Adipose tissue (tissue), 3 donors: ENCODE measurements around the gene PPP1CA. TPM values are rescaled to one million over a fixed set of nuclear protein-coding genes. Genes with fewer than 3 reads are reported as not detected.
A peak's percentile ranks its signal among the peaks of the same experiment; 100 is the strongest.

Experiments
- H3K27ac ChIP-seq: one replicate; pipeline ENCODE4 v1.5.1; 2013; ENCODE audit warnings: low read depth, low read length
- WGBS, 3 donors: extraction: QIAGEN DNeasy Blood & Tissue Kit; methylation state at CpG; one replicate each; pipeline ENCODE4 v1.1.7; 2013; 5-methylcytosine and 5-hydroxymethylcytosine counted together
- polyA plus RNA-seq, 3 donors: library from polyadenylated mRNA; stranded (reverse); fragments of 200-250 nt; gene quantifications; one replicate each; pipeline ENCODE4 v1.2.3, GENCODE V29; 2013
- donor health status: healthy with polysubstance abuse.
- donor health status: Bipolar disorder and iron deficiency.
- donor health status: healthy.

Gene PPP1CA
- polyA plus RNA-seq, 3 donors = 82.3 to 97.8 (median 93.6) TPM

DNA sequence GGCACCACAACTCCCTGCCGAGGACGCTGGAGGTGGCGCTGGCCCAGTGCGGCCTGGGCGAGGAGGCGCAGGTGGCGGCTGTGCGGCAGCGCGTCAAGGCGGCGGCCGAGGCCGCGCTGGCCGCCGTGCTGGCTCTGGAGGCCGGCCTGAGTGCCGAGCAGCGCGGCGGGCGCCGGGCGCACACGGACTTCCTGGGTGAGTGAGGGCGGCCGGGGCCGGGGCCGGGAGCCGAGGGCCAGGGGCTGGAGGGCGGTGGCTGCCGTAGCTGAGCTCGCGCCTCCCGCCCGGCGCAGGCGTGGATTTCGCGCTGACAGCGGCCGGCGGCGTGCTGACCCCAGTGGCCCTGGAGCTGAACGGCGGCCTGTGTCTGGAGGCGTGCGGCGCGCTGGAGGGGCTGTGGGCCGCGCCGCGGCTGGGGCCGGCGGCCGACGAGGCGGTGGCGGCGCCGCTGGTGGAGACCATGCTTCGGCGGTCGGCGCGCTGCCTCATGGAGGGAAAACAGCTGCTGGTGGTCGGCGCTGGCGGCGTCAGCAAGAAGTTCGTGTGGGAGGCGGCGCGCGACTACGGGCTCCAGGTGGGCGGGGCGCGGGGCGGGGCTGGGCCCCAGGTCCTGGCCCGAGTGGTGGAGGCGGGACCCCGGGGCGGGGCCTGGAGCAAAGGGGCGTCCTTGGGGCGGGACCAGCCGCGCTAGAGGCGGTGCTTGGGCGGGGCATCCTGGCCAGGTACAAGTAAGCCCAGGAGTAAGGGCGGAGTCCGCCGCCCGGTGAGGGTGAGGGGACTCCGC, 19.2 kb upstream of the PPP1CA start:
- H3K27ac ChIP-seq = peak overlapping the region; percentile 26
- WGBS, 3 donors = 1% methylated on average over 63 to 97 of the region's 97 CpGs

DNA sequence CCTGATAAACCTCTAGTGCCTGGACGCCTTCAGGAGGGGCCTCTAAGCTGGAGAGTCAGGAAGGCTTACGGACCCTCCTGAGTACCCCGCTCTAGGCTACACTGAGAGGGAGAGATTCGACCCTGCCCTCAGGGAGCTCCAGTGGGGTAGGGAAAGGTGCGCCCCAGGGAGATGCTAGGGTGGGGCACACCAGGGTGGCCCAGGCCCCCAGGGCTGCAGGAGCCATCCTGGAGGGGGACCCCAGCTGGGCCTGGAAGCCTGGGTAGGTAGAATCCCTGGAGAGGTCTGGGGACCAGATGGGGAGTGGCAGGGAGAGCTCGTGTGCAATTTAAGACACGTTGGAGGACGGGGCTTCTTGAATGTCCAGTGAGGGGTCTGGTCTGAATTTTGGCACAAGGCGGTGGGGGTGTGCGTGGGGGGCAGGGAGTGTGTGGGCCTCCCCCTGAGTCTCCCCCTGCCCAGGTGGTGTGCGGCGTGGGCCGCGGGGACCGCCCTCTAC, 18.5 kb upstream of the PPP1CA start:
- 33 to 39% (median 39%) methylated on average over 14 to 15 of the region's 15 CpGs for WGBS, 3 donors
- peak overlapping the region; percentile 26 for H3K27ac ChIP-seq

DNA sequence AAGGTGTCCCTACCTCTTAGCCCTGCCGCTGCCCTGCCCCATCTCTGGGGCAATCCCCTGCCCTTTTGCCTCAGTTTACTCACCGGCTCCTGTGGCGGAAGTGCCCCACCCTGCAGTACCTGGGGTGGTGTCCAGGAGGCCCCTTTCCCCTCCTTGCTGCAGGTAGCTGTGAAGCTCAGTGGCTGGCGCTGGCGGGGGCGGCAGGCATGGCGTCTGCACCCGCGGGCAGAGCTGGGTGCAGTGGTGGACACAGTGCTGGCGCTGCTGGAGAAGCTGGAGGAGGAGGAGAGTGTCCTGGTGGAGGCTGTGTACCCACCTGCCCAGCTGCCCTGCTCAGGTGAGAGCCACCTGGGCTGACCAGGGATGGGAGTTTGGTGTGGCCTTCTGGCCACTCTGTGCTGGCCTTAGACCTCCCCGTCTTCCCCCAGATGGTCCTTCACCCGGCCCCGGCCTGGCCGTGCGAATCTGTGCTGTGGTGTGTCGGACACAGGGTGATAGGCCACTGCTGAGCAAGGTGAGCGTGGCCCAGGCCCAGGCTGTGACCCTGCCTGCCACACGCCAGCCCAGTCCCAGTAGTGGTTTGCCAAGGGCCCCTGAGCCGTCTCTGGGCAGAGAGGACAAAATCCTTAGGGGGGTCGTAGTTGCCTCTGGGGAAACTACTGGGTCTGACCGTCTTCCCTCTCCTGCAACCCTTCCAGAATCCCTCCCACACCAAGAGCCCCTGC, 17.8 kb upstream of the PPP1CA start:
- 87 to 90% (median 88%) methylated on average over 21 of the region's 21 CpGs for WGBS, 3 donors
- no peak overlapping the region for H3K27ac ChIP-seq

DNA sequence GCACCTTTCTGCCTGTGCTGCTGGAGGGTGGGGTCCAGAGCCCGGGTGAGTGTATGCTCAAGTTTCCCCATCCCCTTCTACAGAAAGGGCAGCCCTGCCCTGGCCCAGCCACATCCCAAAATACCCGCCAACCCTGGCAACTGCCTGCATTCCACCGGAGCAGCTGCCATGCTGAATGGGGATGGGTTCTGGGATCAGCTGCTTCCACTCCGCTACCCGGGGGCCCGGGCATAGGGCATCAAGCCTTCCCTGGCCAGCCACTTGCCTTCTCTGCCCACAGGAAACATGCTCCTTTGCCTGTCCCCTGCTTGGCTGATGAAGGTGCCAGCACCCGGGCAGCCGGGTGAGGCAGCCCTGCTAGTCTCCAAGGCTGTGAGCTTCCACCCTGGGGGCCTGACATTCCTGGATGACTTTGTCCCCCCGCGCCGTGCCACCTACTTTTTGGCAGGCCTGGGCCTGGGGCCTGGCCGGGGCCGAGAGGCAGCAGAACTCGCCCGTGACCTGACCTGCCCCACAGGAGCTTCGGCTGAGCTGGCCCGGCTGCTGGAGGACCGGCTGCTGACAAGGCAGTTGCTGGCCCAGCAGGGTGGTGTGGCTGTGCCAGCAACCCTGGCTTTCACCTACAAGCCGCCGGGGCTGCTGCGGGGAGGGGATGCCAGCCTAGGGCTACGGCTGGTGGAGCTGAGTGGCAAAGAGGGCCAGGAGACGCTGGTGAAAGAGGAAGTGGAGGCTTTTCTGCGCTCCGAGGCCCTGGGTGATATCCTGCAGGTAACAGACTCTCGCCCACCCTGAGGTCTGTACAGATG, 17.0 kb upstream of the PPP1CA start:
- H3K27ac ChIP-seq = no peak overlapping the region
- WGBS, 3 donors = 48 to 57% (median 49%) methylated on average over 26 of the region's 26 CpGs

DNA sequence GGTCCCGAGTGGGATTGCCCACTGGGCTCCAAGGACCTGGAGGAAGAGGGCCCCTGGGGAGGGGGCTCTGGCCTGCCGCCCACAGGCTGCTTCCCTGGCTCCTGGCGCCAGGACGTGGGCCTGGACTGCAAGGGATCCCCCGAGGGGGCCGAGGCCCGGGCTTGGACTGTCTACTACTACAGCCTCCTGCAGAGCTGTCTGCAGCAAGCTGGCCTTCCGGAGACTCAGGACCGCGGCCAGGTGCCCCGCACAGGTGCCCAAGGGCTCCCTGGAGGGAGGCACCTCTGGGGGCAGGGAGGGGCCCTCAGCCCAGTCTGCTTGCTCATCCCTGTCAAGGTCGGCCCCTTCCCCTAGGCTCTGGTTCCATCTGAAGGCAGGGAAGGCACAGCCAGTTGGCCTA, 15.8 kb upstream of the PPP1CA start:
- H3K27ac ChIP-seq = no peak overlapping the region
- WGBS, 3 donors = 70 to 86% (median 78%) methylated on average over 12 of the region's 12 CpGs

DNA sequence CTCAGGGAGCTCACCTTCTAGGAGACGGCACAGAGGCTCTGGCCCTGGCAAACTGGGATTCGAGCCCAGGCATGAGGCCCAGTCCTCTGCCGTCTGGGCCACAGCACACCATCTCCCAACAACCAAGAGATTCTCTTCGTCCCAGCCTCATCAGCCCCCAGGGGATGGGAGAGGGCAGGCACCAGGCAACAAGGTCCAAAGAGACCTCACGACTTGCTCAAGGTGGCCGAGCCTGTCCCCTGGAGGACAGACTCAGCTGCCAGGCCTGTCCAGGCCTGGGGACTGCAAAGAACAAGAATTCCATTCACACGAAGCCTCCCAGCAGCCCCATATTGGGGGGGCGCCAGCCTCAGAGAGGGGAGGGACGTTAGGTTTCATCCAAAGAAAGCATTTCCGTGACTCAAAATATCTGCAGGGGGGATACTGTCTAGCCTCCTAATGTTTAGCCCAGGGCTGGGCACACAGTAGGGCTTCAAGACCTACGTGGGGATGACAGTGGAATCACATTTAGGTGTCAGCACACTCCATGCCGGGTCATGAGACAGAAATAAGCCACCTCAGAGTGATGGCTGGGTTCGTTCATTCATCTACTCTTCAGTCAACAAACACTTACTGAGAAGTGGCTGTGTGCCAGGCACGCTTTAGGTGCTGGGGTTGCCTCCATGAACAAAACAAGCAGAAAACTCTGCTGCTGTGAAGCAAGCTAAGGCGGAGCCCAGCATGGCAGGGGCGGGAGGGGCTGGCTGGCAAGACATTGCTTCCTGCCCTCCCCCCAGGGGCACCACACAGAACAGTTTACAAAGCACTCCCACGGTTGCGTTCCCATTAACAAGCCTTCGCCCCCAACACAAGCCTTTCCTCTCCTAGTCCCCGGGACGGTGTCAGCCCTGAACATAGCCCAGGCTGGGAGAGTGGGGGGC, 15.0 kb upstream of the PPP1CA start:
- WGBS, 3 donors = 47 to 59% (median 48%) methylated on average over 21 of the region's 21 CpGs
- no peak overlapping the region for H3K27ac ChIP-seq

DNA sequence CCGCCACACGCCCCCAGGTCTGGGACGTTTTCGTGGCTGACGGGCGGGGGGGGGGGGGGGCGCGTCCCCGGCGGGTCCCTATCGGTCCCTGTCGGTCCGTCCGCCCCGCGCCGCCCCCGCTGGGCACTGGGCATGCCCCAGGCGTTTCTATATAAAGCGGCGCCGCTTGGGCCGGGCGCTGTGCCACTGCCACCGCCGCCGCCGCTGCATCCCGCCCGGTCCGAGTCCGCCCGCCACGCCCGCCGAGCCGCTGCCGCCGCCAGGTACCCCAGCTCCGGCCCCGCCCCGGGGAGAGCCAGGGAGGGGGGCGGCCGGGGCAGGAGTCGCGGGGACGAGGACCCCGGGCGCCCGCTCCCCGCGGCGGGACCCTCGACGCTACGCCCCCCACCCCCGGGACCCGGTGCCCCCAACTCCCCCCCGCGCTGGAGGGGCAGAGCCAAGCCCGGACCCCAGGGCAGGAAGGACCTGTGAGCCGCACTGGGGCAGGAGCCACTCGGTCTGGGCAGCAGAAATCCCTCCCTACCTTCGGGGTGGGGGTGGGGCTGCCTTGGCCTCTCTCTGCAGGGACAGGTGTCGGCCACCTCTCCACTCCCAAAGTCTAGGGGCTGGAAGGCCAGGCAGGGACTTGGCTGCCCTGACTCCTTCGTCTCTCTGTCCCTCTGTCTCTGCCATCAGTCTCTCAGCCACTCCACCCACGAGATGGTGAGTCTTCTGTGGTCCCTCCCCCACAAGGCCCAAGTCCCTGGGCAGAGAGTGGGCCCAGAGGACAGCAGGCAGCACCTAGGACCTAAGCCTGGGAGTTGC, 14.0 kb upstream of the PPP1CA start, which contains the start of gene CARNS1:
Gene CARNS1 (plus strand): TSS at position 178 of the 804 bp plus-strand sequence. CDS start 522 bp downstream, at position 700.
- 3 to 8% (median 6%) methylated on average over 37 to 67 of the region's 67 CpGs for WGBS, 3 donors
- no peak within 1 kb of the TSS for H3K27ac ChIP-seq

DNA sequence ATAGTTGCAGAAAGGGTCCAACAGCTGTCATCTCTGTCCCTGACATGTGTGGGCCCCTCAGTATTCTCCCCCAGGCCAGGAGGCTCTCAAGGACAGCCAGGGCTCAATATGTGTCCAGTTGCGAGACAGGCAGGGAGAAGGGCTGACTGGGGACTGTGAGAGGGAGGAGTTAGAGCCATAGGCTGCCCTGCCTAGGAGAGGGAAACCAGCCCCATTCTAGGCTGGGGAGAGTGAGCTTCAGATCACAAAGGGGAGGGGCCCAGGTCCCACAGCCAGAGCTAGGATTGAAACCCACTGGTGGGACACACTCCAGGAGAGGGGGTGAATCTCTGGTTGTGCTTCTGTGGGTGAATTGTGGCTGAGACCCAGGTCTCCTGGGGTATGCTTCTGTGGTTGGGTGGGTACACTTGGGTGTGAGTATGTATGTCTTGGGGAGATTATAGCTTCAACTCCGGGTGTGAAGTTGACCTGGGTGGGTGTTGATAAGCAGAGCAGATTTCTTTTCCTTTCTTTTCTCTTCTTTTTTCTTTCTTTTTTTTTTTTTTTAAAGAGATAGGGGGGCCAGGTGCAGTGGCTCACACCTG, 11.7 kb upstream of the PPP1CA start:
- 28 to 75% (median 73%) methylated on average over 2 of the region's 2 CpGs for WGBS, 3 donors

DNA sequence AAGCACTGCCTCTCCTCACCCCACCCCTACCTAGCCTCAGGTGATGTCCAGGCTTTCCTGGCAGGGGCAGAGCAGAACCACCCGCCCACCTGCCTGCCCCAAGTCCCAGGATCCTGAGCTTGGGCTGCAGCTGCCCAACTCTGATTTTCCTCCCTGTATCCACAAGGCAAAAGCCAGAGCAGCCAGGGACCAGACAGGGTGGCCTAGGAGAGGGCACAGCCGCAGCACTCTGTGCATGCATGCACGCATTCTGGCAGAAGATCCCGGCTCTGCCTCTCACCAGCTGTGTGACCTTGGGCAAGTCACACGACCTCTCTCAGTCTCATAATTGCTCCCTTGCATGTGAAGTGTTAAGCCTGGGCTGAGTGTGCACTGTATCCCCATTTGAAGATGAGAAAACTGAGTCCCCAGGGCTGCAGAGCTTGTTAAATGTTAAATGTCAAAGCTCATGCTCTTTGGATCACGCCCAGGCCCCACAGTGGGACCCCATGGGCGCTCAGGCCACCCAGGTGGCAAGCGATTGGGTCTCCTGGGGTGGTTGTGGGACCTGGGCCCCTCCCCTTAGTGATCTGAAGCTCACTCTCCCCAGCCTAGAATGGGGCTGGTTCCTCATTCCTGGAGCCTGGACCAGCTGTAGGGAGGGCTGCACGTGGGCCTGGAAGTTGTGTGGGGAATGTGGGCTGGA, 11.0 kb upstream of the PPP1CA start:
- no peak overlapping the region for H3K27ac ChIP-seq
- WGBS, 3 donors = 47 to 74% (median 74%) methylated on average over 9 of the region's 9 CpGs

More for the DNA sequence above, 11.7 kb upstream of the PPP1CA start:
- no peak overlapping the region for H3K27ac ChIP-seq

DNA sequence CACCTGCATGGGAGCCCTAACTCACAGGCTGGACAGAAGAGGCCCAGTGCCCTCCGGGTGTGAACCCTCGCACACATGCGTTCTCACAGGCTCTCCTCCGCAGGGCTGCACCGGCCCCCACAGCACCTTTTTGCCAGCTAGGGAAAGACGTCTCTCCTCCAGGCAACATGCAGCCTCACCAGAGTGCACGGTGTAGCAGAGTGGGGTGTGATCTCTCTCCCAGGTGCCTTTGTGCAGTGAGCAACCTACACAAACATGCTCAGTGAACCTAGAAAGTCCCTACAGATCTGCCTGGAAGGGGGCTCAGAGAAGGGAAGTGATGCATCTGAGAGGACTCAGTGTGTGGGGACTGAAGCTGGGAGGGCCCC, 10.1 kb upstream of the PPP1CA start:
- H3K27ac ChIP-seq = no peak overlapping the region
- WGBS, 3 donors = 51 to 73% (median 63%) methylated on average over 7 of the region's 7 CpGs

DNA sequence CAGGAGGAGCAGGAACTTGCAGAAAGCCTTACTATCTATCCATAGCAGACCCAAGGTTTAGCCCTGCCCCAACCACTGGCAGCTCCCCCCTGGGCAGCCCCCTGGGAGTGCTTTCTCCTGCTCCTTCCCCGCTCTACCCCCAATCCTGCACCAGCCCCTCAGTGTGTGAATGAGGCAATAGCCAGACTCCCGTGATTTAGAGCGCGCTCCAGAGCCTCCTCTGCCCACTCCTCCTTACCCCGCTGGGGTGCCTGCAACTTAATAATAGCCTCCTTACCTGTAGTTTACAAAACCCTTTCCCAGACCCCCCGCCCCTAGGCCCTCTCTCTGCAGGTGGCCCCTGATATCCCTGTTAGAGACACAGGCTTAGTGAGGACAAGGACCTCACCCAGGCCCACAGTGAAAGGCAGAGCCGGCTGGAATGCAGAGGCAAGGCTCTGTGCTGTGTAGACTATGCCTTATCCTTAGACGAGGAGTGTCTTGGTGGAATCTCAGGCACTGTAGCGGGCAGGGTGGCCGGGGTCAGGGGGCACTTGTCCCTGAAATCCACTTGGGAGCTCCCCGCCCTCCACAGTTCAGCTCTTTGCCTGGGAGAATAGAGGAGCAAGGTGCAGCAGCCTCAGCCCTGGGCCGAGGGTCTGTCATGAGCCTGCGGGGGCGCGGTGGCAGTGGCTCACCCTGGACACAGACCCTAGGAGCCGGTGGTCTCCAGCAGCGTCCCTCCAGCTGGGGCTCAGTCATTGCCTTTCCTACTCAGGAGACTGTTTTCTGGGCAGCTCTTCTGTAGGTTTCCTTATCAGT, 9.5 kb upstream of the PPP1CA start:
- H3K27ac ChIP-seq = no peak overlapping the region
- WGBS, 3 donors = 66 to 81% (median 74%) methylated on average over 17 of the region's 17 CpGs

DNA sequence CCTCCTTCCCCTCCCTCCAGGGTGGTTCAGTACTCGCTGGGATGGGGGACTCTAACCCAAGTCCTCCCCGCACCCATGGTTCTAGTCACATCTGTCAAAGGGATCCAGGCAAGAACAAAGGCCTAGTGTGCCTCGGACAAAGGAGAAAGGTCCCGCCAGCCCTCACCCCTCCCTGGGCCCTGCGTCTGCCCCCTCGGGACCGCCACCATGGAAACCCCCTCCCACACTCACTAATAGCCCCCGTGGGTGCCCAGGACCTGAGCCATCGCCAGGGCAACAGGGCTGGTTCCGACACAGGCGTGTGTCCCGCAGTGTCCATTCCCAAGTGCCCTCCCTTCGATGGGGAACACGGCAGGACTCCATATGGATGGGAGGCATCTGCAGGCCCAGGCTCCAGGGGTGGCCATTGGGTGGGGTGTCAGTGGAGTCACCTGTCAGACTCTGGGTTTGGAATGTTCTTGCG, 8.7 kb upstream of the PPP1CA start:
- no peak overlapping the region for H3K27ac ChIP-seq
- WGBS, 3 donors = 50 to 80% (median 77%) methylated on average over 15 of the region's 15 CpGs

DNA sequence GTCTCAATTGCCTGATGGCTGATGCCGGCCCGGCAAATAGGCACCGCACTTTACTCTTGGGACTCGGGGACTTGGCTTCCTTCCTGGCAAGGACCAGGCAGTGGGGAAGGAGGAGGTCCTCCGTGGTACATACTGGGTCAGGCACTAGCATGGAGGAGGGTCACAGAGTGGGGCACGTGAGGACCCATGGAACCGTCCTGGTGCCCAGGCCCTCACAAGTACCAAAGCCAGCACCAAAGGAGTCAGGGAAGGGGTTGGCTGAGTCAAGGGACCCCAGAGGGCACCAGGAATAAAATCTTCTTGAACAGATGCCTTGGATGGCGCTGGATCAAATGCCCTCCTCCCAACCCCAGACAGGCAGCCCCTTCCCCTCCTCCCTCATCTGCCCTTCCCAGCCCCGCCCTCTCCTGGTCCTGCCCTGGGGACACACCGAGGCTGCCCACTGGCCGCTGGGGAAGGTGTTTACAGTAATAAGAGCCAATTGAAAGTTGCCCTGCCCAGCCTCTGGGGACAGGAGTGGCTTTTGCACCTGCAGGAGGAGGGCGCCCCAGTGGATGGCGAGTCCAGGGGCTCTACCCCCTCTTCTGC, 8.2 kb upstream of the PPP1CA start:
- H3K27ac ChIP-seq = no peak overlapping the region
- 29 to 36% (median 33%) methylated on average over 12 to 13 of the region's 13 CpGs for whole genome bisulfite sequencing, 3 donors

DNA sequence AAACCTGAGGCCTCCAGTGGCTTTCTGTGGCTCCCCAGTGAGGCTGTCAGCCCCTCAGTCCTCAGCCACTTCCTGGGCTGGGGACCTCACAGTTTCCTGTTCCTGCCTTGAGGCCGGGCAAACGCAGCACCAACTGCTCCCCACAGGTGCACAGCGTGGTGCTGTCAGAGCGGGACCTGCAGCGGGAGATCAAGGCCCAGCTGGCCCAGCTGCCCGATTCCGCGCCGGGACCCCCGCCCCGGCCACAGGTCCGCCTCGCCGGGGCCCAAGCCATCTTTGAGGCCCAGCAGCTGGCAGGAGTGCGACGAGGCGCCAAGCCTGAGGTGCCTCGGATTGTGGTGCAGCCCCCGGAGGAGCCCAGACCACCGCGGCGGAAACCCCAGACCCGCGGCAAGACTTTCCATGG, 7.6 kb upstream of the PPP1CA start:
- WGBS, 3 donors = 35 to 70% (median 39%) methylated on average over 20 to 24 of the region's 24 CpGs
- no peak overlapping the region for H3K27ac ChIP-seq
